Spleen (tissue), 11 donors: Measurements from ENCODE around the gene LRIG1. TPM values are rescaled to one million over a fixed set of nuclear protein-coding genes. Genes with fewer than 3 reads are reported as not detected.

Experiments
- DNase-seq: peaks from one replicate; pipeline ENCODE4 v3.0.0-alpha.2; 2020
- H3K27ac ChIP-seq, 8 donors: fragments of 200-600 bp; sonication (generic) in 7 of 8; 1 replicate in 4 of 8; 2 replicates in 4 of 8; pipeline versions ENCODE4 v1.5.0 to v1.8.0; 2016 to 2021; ENCODE audit warnings: inconsistent platforms in 4 of 8, mild to moderate bottlenecking in 4 of 8, moderate library complexity in 1 of 8
- H3K27me3 ChIP-seq, 7 donors: fragments of 200-600 bp; sonication (generic) in 6 of 7; replicated peaks in 1 of 7; 1 replicate in 4 of 7; 2 replicates in 3 of 7; pipeline versions ENCODE4 v1.5.0 to v1.8.0; 2016 to 2021; ENCODE audit warnings: inconsistent platforms in 3 of 7, mild to moderate bottlenecking in 1 of 7
- H3K36me3 ChIP-seq, 6 donors: fragments of 200-600 bp; sonication (generic) in 5 of 6; 1 replicate in 4 of 6; 2 replicates in 2 of 6; pipeline versions ENCODE4 v1.5.0 to v1.8.0; 2016 to 2021; ENCODE audit warnings: inconsistent platforms in 2 of 6
- H3K4me1 ChIP-seq, 6 donors: fragments of 200-600 bp; sonication (generic) in 5 of 6; 1 replicate in 3 of 6; 2 replicates in 3 of 6; pipeline versions ENCODE4 v1.5.0 to v1.8.0; 2016 to 2021; ENCODE audit warnings: inconsistent platforms in 3 of 6
- H3K4me3 ChIP-seq, 8 donors: fragments of 200-600 bp; sonication (generic) in 7 of 8; 1 replicate in 4 of 8; 2 replicates in 4 of 8; pipeline versions ENCODE4 v1.5.0 to v1.8.0; 2016 to 2021; ENCODE audit warnings: inconsistent platforms in 4 of 8, mild to moderate bottlenecking in 4 of 8, moderate library complexity in 2 of 8
- H3K9me3 ChIP-seq, 8 donors: fragments of 200-600 bp; sonication (generic) in 7 of 8; 1 replicate in 4 of 8; 2 replicates in 4 of 8; pipeline versions ENCODE4 v1.5.0 to v1.8.0; 2016 to 2021; ENCODE audit warnings: inconsistent platforms in 4 of 8
- POLR2A ChIP-seq, 3 donors: fragments of 450-650 bp; IDR thresholded peaks; one replicate each; pipeline ENCODE4 v1.5.1; 2017; ENCODE audit warnings: antibody characterized with exemption in 3 of 3, mild to moderate bottlenecking in 1 of 3
- POLR2AphosphoS5 ChIP-seq, 3 donors: sonication (generic); formaldehyde crosslinking; IDR thresholded peaks; one replicate each; pipeline ENCODE4 v1.5.1; 2017; ENCODE audit warnings: antibody characterized with exemption in 3 of 3
- WGBS, 5 donors: extraction: QIAGEN DNeasy Blood & Tissue Kit in 3 of 5; methylation state at CpG; one replicate each; pipeline versions ENCODE4 v1.1.5 to v1.1.7; 2013 to 2018; 5-methylcytosine and 5-hydroxymethylcytosine counted together
- intact Hi-C: fragments of 100-400 bp; cut with DNase I; formaldehyde crosslinking; loops from one replicate; pipeline ENCODE4 v1.15.0; 2023; ENCODE audit warnings: low total_unique reads
- polyA plus RNA-seq, 3 donors: library from polyadenylated mRNA; stranded (reverse); fragments of 200-250 nt; gene quantifications; one replicate each; pipeline ENCODE4 v1.2.1, GENCODE V29; 2013
- total RNA-seq, 7 donors: library from RNA; depleted of rRNA in 3 of 7; stranded (reverse); fragments of >200 nt in 3 of 7; fragmentation: NEBNext Ultra II Directional in 4 of 7; extraction: Animal tissue kit (Norgen Biotek cat#: 25700) in 4 of 7; gene quantifications; one replicate each; pipeline versions ENCODE4 v1.1.0 to v1.2.1, GENCODE V29; 2016 to 2021
- TF ChIP-seq, protein P1 (sequence below), 11 experiments: fragments of 200-600 bp in 7 of 11; fragments of 450-650 bp in 4 of 11; sonication (generic) in 4 of 11; IDR thresholded peaks in 8 of 11; conservative IDR thresholded peaks in 3 of 11; 1 replicate in 7 of 11; 2 replicates in 4 of 11; pipeline versions ENCODE4 v1.4.0 to v1.8.0; 2016 to 2021; ENCODE audit warnings: antibody characterized with exemption in 11 of 11, inconsistent platforms in 4 of 11, mild to moderate bottlenecking in 1 of 11
- donor health status: healthy with polysubstance abuse.
- donor health status: DM: no; HTN: no; CAD: no; lungs with moderate emphysema.
- donor health status: DM: no; HTN: no; CAD: no.
- donor health status: Bipolar disorder and iron deficiency.
- donor health status: healthy.
- donor health status: DM: no; HTN: no; CAD: no.
- donor health status: DM: yes; HTN: yes; CAD: no.

LRIG1 gene
- total and polyA plus RNA-seq, 10 donors: 5.9 to 19.7 (median 11.9) TPM

DNA sequence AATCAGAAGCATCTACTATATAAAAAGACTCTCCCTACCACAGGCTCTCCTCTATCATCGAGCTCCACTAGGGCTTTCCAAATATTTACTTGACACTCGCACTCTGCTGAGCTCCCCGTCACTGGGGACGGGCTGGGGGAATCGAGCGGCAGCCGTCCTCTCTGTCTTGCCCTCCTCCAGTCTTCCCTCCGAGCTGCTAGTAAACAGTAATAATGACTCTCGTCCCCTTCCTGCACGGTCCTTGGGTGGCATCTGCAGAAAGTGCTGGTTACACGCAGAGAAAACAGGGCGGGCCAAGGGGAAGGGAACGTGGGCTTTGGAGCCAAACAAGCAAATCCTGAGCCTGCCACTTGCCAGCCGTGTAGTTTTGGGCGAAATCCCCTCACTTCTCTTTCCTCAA is 96.6 kb downstream of the LRIG1 start:
- Histone ChIP-seq H3K4me1 (peaks cover 0 to 6% (median 0%) of the 10 kb centered on the region in 6 donors), H3K36me3 (peaks cover 0 to 70% (median 20%) of the 10 kb centered on the region in 6 donors), H3K9me3 (no peaks in the 10 kb centered on the region), H3K27me3 (no peaks in the 10 kb centered on the region), H3K27ac (no peak overlapping the region), H3K4me3 (no peak overlapping the region)
- intact Hi-C loops: no loop called here
- DNase-seq: peak; percentile 59
- 82 to 87% (median 86%) methylated on average over 15 of the region's 15 CpGs for WGBS, 5 donors
- TF ChIP-seq, protein P1, sequence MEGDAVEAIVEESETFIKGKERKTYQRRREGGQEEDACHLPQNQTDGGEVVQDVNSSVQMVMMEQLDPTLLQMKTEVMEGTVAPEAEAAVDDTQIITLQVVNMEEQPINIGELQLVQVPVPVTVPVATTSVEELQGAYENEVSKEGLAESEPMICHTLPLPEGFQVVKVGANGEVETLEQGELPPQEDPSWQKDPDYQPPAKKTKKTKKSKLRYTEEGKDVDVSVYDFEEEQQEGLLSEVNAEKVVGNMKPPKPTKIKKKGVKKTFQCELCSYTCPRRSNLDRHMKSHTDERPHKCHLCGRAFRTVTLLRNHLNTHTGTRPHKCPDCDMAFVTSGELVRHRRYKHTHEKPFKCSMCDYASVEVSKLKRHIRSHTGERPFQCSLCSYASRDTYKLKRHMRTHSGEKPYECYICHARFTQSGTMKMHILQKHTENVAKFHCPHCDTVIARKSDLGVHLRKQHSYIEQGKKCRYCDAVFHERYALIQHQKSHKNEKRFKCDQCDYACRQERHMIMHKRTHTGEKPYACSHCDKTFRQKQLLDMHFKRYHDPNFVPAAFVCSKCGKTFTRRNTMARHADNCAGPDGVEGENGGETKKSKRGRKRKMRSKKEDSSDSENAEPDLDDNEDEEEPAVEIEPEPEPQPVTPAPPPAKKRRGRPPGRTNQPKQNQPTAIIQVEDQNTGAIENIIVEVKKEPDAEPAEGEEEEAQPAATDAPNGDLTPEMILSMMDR (IDR thresholded peaks at IDR 0.05 in 8 of 11, conservative IDR thresholded peaks at IDR 0.05 in 3 of 11): no peak
- no peak for TF ChIP-seq POLR2AphosphoS5 (IDR thresholded peaks at IDR 0.05)
- TF ChIP-seq POLR2A (IDR thresholded peaks at IDR 0.05): no peak

DNA sequence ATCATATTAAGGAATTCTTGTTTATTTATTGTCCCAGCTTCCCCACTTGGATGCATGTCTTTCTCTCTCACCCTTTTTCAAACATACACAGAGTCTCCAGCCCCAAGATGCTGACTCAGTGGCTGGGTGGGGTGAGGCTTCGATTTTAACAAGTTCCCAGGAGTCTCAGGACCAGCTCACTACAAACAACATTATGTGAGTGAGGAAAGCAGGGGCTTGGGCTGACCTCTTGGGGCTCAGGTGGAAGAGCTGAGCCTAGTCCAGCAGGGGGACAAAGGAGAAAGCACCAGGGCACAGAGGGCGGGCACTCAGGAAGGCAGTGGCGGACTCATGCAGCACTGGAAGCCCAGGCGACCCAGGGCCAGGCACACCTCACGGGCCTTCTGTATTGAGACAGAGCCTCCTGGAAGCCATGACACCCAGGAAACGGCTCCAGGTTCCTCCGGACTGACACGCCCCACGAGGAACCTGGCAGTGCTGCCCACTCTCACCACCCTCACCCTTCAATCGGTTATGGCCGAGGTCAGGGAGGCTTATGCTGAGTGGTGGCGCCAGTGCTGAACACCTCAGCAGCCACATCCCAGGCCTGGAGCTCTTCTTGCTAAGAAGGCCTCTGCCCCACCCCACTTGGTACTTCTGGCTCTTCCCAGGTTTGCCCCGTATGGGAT is 97.4 kb downstream of the LRIG1 start:
- H3K4me1 ChIP-seq: peaks cover 0 to 6% (median 0%) of the 10 kb centered on the region in 6 donors
- H3K9me3 ChIP-seq: no peaks in the 10 kb centered on the region
- 88 to 94% (median 89%) methylated on average over 12 to 13 of the region's 13 CpGs for WGBS, 5 donors
- TF ChIP-seq, protein P1 (IDR thresholded peaks at IDR 0.05 in 8 of 11, conservative IDR thresholded peaks at IDR 0.05 in 3 of 11): no peak
- no peak for TF ChIP-seq POLR2AphosphoS5 (IDR thresholded peaks at IDR 0.05)
- TF ChIP-seq POLR2A (IDR thresholded peaks at IDR 0.05): no peak
- DNase-seq: no peak
- H3K27ac ChIP-seq: no peak overlapping the region
- H3K27me3 ChIP-seq: no peaks in the 10 kb centered on the region
- intact Hi-C loops: no loop called here
- H3K4me3 ChIP-seq: no peak overlapping the region
- H3K36me3 ChIP-seq: peaks cover 0 to 75% (median 20%) of the 10 kb centered on the region in 6 donors

DNA sequence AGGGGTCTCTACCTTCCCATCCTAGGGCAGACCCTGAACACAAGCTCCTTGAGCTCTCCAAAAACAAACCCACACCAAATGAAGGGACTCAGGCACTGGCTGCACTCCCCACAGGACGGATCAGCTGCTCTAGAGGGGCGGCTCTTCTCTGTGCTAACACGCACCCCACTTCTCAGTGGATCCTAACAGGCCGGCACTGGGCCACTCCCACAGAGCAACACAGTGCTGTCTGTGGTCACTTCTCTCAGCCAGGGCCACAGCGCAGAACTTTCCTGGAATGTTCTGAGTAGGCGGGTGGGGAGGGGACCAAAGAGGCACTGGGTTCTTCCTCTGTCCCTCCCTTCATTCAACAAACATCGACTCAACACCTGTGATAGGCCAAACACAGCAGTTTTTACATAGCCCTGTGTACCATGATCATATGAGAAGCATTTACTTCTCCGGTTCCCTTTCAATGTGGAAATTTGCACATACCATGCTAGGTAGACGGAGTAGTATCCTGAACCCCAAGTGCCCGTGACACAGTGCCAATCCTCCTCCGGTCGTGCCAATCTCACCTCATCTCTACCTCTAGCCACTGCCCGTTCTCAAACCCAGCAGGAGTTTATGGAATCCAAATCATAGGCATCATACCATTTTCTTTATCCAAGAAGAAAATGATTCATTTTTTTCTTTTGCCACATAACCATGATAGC is 98.1 kb downstream of the LRIG1 start:
- Histone ChIP-seq H3K27ac (no peak overlapping the region), H3K4me1 (peaks cover 0 to 4% (median 0%) of the 10 kb centered on the region in 6 donors), H3K36me3 (peaks cover 0 to 80% (median 20%) of the 10 kb centered on the region in 6 donors), H3K27me3 (no peaks in the 10 kb centered on the region), H3K9me3 (no peaks in the 10 kb centered on the region), H3K4me3 (no peak overlapping the region)
- no peak for TF ChIP-seq POLR2A (IDR thresholded peaks at IDR 0.05)
- TF ChIP-seq POLR2AphosphoS5 (IDR thresholded peaks at IDR 0.05): no peak
- TF ChIP-seq, protein P1 (IDR thresholded peaks at IDR 0.05 in 8 of 11, conservative IDR thresholded peaks at IDR 0.05 in 3 of 11): no peak
- WGBS, 5 donors: 85 to 94% (median 91%) methylated on average over 13 of the region's 13 CpGs
- no peak for DNase-seq
- intact Hi-C loops: no loop called here
